ENCODE measurements around the gene ZNF516. TPM values are rescaled to one million over a fixed set of nuclear protein-coding genes. Genes with fewer than 3 reads are reported as not detected.

The ZNF516 gene
- total and polyA plus RNA-seq, 2 of the 13 experiments (the other 11 are each of a cell fraction or from before 2014, with no cell fraction given) = 16.6 to 18.7 TPM

GRCh38 chr18:76453932-76454331, 41.1 kb downstream of the ZNF516 start (continued):
- TF ChIP-seq, protein P1, sequence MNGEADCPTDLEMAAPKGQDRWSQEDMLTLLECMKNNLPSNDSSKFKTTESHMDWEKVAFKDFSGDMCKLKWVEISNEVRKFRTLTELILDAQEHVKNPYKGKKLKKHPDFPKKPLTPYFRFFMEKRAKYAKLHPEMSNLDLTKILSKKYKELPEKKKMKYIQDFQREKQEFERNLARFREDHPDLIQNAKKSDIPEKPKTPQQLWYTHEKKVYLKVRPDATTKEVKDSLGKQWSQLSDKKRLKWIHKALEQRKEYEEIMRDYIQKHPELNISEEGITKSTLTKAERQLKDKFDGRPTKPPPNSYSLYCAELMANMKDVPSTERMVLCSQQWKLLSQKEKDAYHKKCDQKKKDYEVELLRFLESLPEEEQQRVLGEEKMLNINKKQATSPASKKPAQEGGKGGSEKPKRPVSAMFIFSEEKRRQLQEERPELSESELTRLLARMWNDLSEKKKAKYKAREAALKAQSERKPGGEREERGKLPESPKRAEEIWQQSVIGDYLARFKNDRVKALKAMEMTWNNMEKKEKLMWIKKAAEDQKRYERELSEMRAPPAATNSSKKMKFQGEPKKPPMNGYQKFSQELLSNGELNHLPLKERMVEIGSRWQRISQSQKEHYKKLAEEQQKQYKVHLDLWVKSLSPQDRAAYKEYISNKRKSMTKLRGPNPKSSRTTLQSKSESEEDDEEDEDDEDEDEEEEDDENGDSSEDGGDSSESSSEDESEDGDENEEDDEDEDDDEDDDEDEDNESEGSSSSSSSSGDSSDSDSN (CRISPR knock-in tag; IDR thresholded peaks at IDR 0.05) = no peak
- no peak for TF ChIP-seq KLF16 (CRISPR knock-in tag; IDR thresholded peaks at IDR 0.05)

- intact Hi-C loops (cut with micrococcal nuclease; ENCODE audit: unreplicated experiment) = no loop called here
- peaks cover 67% of the 10 kb centered on the region for H3K4me1 ChIP-seq (ENCODE audit: insufficient read depth, low read length)
- no peak overlapping the region for H3K4me2 ChIP-seq (ENCODE audit: low read depth, low read length)
- H3K79me2 ChIP-seq (ENCODE audit: insufficient read depth, low read length) = peaks cover 97% of the 10 kb centered on the region
- H3K4me3 ChIP-seq (replicated peaks in 1 of 3; ENCODE audit: insufficient read depth in 1 of 3, low read depth in 2 of 3, low read length in 3 of 3) = no peak overlapping the region
- TF ChIP-seq MIER3 (CRISPR knock-in tag; IDR thresholded peaks at IDR 0.05; ENCODE audit: borderline replicate concordance) = no peak
- TF ChIP-seq MAFK (conservative IDR thresholded peaks at IDR 0.05 in 1 of 2, IDR thresholded peaks at IDR 0.05 in 1 of 2; ENCODE audit: low read length in 2 of 2) = 0 out of 4 replicates have a peak, but pooled peaks of 1 of the 2 experiments have one; percentile 10
- no peak for TF ChIP-seq PRDM10 (CRISPR knock-in tag; IDR thresholded peaks at IDR 0.05; ENCODE audit: low read depth)
- H3K36me3 ChIP-seq (replicated peaks in 1 of 2; ENCODE audit: control insufficient read depth in 1 of 2, insufficient read depth in 2 of 2, low read length in 2 of 2) = peaks cover 4 to 12% of the 10 kb centered on the region in 2 experiments; a peak in 2 of 5 replicates
- ATAC-seq (no peak), FAIRE-seq (no peak), DNase-seq (ENCODE audit: low spot score) (no peak)
- H3K9me3 ChIP-seq (ENCODE audit: low read length) = no peaks in the 10 kb centered on the region
- ChIA-PET POLR2A (interaction anchor here (0.8 kb wide), 1 partner anchor 41 kb away, joined by 3 read pairs; no protein-coding TSS in a partner anchor), CTCF (ENCODE audit: low intra/inter-chr PET ratio, low total read pairs) (no interaction called here)
- peaks cover 85% of the 10 kb centered on the region for H4K20me1 ChIP-seq (ENCODE audit: insufficient read depth, low read length)
- H3K27ac ChIP-seq (ENCODE audit: extremely low read length, insufficient read depth, low read length) = no peak overlapping the region
- in situ Hi-C loops (cut with HindIII; ENCODE audit: extremely low pct_ligation_motif_present, low pct_unique_long_range_greater_than_20kb) = no loop called here
- no peak overlapping the region for H3K9ac ChIP-seq (ENCODE audit: insufficient read depth, low read depth, low read length)
- H2AFZ ChIP-seq (ENCODE audit: low read length) = no peak overlapping the region
- 98% methylated on average over 7 of the region's 7 CpGs for WGBS (ENCODE audit: low lambda C conversion rate)
- no peaks in the 10 kb centered on the region for H3K27me3 ChIP-seq (ENCODE audit: control insufficient read depth in 1 of 2, insufficient read depth in 2 of 2, low read length in 2 of 2)
- BruUV-seq (replicated peaks) = no TSS peak
Measured at GRCh38 chr18:76453057-76453561, 41.9 kb downstream of the ZNF516 start.
